CD4-positive, alpha-beta T cell treated with Interleukin-6 at 100 ng/mL for 8 hours (primary cell): ENCODE data around the gene IFT43.

Experiments used
- DNase-seq: peaks from one replicate; pipeline ENCODE4 v3.0.0-alpha.2; 2020; ENCODE audit warnings: mixed read lengths, low spot score

The IFT43 gene

DNA sequence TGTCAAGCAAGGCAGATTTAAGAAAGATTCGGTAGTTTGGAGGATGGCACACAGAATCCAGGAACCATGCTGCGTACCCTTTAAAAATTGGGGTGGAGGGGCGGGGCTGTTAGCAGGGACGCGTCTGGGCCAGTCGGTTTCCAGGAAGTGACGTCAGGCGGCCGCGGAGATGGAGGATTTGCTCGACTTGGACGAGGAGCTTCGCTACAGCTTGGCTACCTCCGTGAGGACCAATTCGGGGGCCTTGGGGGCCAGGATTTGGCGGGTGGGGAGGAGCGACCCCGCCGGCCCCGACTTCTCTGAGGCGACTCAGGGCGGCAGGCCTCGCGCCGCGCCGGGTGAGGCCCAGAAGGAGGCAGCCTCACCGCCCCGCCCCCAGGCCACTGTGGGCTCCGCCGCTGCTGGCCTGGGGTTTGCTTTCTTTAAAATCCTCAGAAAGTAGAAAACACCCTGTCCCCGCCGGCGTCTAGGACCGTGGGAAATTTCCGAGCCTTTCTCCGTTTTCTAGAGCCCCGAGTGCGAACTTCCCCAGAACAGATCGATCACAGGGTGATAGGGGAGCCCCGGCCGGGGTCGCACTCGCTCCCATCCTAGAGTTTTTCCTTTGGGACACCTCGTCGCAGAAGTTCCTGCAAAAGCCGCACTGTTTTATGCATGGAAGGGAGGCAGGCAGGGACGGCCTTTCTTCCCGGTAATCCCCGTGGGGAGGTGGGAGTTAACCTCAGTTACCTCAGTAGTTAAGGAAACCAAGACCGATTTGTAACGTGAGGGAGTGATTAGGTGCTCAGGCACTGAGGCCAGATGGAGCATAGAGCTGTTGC lies at the start of gene IFT43:
Gene IFT43 (plus strand): TSS at position 146 of the 821 bp plus-strand sequence. CDS start 24 bp downstream, at position 170.
- peak; percentile 85 for DNase-seq

- DNase-seq = no peak
These were observed 46.4 kb upstream of the IFT43 start for GRCh38 chr14:75939200-75939599.

GRCh38 chr14:75941030-75941429 lies 44.5 kb upstream of the IFT43 start:
- DNase-seq = no peak

GRCh38 chr14:75944607-75945241 lies 40.8 kb upstream of the IFT43 start:
- DNase-seq = no peak

DNA sequence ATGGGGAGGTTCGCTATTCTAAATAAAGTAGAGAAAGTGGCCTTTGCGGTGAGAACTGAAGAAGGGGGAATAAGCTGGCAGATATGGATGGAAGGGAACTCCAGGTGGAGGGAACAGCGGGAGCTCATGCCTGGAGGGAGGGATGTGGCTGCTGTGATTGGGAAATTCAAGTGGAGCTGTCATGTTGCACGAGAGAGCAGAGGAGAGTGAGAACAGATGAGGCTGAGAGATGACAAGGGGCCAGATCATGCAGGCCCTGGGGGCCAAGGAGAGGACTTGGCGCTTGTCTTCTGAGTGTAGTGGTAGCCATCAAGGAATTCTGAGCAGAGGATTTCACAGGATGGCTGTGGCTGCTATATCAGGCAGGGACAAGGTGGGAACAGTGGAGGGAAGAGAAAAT lies 38.8 kb upstream of the IFT43 start:
- DNase-seq = no peak

GRCh38 chr14:75952489-75952888 lies 33.1 kb upstream of the IFT43 start:
- DNase-seq = no peak

- DNase-seq = no peak
These were observed 26.5 kb upstream of the IFT43 start for GRCh38 chr14:75959031-75959430.

DNA sequence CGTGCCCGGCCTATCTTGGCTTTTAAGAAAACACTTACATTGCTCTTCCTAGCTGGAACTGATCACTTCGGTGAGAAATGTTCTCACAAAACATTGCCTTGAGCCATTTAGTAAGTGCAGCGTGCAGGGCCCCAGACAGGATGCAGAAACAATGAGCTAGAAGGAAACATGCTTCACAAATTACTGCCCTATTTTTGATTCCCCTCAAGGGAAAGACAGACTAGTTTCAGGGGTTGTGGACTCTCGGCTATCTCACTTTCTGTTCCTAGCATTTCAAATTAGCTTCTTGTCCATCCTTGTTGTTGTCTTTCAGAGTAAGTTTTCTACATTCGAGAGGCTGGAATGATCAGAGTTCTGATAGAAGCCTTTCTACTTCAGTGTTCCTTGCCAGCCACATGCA lies 25.3 kb upstream of the IFT43 start:
- no peak for DNase-seq

- no peak for DNase-seq
These were observed 23.9 kb upstream of the IFT43 start for GRCh38 chr14:75961662-75962061.

DNA sequence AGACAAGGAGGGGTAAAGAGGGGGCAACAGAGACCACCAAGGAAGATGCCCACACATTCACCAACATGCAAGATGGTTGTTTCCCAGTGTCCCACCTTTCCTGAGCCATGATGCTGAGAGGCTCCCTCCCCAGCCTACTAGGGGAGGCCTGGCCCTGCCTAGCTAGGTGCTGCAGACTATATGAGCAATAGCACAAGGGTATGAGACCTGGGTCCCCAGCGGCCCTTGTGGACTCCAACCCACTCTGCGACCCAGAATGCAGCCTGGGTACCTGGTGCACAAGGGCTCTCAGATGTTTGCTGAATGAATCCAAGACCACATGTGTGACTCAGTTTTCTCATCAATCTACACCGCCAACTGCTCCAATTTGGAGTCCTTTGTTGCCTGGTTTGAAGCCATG lies 17.7 kb upstream of the IFT43 start:
- DNase-seq = no peak

GRCh38 chr14:75968456-75968855 lies 17.1 kb upstream of the IFT43 start:
- no peak for DNase-seq

DNA sequence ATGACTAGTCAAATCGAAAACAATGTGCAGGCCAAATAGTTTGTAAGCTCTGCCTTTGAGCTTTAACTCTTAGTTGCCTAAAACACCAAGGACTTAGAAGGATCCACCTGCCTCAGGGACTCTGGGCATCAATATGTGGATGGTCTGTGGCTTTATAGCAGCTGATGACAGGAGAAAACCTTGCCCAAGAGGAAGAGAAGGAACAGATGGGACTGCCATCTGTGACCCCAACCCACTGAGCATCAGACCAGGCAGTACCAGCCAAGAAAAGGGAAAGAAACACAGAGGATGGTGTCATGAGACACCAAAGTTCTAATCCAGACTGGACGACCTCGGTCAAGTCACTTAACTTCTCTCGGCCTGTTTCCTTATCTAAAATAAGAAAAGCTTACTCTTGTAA lies 16.4 kb upstream of the IFT43 start:
- DNase-seq = no peak

DNA sequence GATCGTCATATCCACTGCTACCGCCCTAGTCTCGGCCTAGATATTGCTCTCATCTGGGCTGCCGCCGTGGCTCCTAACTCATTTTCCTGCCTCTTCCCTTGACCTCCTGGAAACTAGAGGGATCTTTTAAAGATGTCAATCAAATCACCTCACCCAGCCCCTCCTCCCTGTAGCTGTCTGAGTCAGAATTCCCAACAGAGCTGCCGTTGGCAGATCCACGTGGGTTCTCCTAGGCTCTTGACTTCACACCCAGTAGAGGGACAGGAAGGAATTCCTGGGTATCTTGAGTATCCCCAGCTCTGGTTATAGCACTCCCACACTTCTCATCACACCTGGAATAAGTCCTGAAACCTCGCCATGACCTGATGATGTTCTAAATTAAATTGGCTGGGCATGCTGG lies 15.7 kb upstream of the IFT43 start:
- no peak for DNase-seq

DNA sequence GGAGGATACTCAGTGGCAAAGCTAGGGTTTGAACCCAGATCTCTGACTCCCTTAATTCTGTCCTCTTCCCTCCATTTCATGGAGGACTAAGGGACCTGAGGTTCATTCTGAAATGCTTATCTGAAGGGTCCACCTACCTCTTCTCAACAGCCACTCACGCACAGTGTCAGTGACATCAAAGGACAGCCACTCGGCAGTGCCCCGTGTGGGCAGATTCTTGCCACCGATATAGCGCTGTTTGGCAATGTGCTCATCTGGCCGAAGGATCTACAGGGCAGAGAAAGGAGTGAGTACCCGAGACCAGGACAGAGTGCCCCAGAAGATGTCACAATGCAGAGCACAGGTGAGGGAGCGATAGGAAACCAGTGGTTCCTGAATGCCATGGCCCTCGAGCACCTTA lies 14.6 kb upstream of the IFT43 start:
- no peak for DNase-seq

GRCh38 chr14:75971509-75971908 lies 14.1 kb upstream of the IFT43 start:
- no peak for DNase-seq

DNA sequence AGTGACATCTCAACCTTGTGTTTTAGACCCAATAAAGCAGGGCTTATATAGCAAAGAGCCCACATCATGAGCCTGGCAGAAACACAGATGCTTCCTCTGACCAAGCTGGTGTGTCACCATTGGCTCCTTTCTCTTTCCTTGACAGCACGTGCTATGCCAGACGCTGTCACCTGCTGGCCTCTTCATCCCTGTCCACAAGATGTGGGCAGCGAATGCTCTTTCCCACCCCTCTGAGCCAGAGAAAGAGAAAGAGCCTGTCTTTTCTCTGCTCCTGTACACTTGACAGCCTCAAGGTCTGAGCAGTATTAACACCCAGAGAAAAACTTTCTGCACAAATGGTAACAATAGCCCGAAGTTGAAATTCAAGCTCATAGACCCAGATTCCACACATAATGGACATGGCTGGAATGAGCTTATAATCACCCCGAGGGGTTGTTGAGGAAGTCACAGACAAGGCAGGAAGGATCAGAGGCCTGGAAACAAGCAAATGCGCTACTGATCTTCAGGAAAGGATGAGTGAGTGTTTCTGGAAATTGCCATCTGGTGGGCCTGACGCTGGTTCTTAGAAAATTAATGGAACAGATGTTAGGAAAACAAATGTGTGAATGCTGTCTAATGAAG lies 12.7 kb upstream of the IFT43 start:
- no peak for DNase-seq

GRCh38 chr14:75976826-75977581 lies 8.6 kb upstream of the IFT43 start:
- no peak for DNase-seq

DNA sequence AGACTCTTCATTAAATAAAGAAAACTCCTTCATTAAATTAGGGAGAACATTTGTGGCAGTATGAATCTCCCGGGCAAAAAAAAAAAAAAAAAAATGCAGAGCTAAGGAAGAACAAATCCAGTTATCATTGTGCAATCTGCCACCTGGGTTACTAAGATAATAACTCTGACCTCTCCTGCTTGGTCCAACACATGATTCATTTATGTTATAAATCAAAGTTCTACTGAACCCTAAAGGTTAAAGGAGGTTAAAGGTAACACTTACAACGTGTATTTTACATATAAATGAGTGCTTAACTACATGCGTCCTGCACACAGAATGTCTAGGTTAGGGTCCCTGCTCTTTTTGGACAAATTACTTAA lies 8.0 kb upstream of the IFT43 start:
- no peak for DNase-seq

DNA sequence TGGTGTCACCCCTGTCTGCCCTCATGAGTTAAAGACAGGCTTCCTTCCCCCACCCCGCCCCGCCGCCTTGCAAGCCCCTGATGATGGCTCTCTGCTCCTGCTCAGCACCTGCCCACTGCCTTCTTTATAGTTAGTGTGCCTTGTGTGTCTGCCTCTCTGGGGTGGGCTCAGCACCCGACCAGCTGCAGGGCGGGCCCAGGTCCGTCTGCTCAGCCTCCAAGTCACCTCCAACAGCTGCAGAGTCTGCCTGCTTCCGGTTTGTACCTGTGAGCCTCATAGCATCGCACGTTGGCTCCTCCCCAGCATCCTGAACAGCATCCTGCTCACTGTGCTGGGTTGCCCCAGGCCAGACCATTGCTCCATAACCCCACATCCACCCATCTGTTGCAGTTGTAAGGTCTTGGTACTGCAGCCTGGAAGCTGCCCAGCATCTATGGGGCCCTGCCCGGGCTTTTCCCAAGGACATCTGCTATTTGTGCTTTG lies 7.3 kb upstream of the IFT43 start:
- peak; percentile 28 for DNase-seq

DNA sequence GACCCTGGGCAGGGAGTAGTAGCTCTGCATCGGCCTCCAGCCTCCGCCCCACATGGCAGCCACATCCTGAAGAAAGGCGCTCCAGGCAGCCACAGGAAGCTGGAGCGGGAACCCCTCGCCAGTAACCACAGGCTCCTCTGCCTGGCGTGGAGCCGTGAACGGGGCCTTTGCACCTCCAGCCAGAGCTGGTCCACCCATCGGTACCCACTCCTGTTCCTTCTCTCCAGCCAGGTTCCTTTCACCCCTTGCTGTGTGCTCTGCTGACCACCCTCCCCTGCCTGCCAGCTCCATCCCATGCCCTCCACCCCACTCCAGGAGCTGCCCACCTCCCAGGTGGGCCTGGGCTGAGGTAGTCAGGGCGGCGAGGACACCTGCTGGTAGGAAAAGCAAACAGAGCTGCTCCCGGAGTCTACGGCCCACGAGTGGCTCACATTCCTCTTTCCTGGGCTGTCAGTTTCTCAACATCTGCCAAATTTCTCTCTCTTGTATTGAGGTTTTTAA lies 6.4 kb upstream of the IFT43 start:
- DNase-seq = no peak

DNA sequence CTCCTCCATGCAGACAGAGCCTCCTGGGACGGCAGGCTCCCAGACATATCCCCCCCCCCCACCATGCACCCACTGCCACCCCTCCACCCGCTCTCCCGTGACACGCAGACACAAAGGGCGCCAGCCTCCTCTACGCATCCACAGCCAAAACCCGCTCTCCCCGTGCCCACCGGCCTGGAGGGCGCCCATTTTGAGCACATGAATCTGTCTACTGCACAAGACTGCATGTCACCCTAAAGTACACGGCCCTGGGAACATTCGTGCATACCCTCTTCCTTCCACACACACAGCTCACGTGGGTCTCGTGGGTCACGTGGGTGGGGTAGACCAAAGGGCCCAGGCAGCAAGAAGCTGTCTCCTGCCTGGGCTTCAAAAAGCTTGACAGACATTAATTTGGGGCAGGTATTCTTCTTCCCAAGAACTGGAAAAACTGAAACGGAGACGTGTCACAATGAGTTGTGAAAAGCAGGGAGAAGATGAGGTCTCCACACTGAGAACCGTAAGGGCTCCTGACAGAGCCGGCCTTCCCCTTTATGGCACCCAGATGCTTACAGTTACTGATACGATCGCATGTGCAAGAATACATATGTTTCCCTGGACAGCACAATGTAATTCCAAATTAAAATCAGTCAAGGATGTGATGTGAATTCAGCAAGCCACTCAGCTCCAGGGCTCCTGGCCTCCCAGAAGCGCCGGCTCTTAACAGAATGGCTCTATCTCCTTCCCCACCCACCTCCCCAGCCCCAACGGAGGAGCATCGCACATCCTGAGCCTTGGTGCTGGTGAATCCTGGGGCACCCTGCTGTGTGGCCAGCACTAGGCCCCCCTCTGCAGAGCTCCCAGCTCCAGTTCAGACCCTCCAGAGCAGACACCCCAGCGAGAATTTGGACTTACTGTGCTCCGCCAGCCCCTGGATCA lies 5.7 kb upstream of the IFT43 start:
- DNase-seq = no peak
